ENCODE results near the gene VSIG10L2.

VSIG10L2 gene

DNA sequence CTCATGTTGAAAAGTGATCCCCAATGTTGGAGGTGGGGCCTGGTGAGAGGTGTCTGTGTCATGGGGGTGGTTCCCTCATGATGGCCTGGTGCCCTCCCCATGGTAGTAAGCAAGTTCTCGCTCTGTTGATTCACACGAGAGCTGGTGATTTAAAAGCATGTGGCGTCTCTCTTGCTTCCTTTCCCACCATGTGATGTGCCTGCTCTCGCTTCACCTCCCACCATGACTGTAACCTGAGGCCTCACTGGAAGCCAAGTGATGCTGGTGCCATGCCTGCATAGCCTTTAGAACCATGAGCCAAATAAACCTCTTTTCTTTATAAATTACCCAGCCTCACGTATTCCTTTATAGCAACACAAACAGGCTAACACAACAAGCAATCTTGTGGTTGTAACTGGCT is 52.4 kb downstream of the VSIG10L2 start:
- no peak for TF ChIP-seq CTCF (IDR thresholded peaks at IDR 0.05; ENCODE audit: low read depth, low read length)
- no peak for DNase-seq (ENCODE audit: extremely low read depth, low read depth)

DNA sequence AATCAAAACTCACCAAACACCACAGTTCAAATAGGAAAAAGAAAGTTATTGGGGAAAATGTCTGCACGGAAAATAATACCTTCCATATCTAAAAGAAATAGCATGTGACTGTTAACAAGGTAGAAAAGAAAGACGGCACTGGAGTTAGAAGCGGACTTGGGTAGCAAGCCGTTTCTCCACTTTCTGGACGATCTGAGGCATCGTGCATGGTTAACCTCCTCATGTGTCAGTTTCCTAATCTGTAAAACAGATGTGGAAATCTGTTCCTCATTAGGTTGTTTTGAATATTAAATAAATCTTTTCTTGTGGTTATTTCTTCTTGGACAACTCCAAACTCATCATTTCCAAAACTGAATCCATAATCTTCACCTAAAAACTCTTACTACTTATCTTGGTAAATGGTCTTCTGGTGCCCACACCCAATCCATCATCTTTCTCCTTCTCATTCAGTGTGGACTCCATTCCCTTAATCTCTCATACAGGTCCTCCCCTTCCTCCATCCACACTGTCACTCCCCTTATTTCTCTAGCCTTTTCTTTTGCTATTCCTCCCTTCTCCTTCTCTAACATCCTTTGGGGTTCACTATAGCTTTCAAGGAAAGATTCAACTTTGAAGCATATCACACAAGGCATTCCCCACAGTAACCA is 53.5 kb downstream of the VSIG10L2 start:
- no peak for TF ChIP-seq CTCF (IDR thresholded peaks at IDR 0.05; ENCODE audit: low read depth, low read length)
- no peak for DNase-seq (ENCODE audit: extremely low read depth, low read depth)

DNA sequence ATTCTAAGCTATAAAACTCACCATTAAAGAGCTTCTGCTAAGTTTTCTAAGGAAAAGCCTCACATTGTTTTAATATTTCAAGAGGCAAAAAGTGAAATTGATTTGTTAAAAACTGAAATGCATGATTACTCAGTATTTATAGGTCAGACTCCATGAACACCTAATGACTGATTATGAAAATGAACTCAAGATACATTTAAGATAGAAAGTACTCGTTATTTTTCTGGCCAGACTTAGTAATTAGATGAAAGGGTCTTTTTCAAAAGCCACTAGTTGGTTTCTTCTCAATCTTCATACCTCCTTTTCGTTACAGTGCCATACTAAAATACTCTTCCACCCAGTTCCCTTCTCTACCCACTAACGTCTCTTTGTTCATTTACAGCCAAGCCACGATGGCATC is 56.3 kb downstream of the VSIG10L2 start:
- DNase-seq (ENCODE audit: extremely low read depth, low read depth): no peak
- TF ChIP-seq CTCF (IDR thresholded peaks at IDR 0.05; ENCODE audit: low read depth, low read length): no peak

All from AG09319 (cell line).